Small intestine (tissue), 7 donors: ENCODE results near the gene CPTP. TPM values are rescaled to one million over a fixed set of nuclear protein-coding genes. Genes with fewer than 3 reads are reported as not detected.
A peak's percentile ranks its signal among the peaks of the same experiment; 100 is the strongest.

Experiments
- DNase-seq, 2 donors: peaks; one replicate each; pipeline versions ENCODE4 v3.0.0 to v3.0.0-alpha.2; 2013
- FAIRE-seq: peaks from 2 replicates; lab custom pipeline; 2012; peaks lifted over from hg19 to GRCh38; lab: Jason Lieb, UNC
- H3K27ac ChIP-seq, 3 donors: one replicate each; pipeline ENCODE4 v1.5.1; 2013; ENCODE audit warnings: low read length in 2 of 3, mild to moderate bottlenecking in 2 of 3, control low read depth in 1 of 3, inconsistent platforms in 1 of 3, low read depth in 1 of 3, moderate library complexity in 1 of 3
- H3K27me3 ChIP-seq, 3 donors: one replicate each; pipeline ENCODE4 v1.6.1; 2013; ENCODE audit warnings: low read length in 3 of 3, inconsistent platforms in 1 of 3; ENCODE audit not compliant: control insufficient read depth in 3 of 3, insufficient read depth in 3 of 3
- H3K36me3 ChIP-seq, 3 donors: one replicate each; pipeline ENCODE4 v1.6.1; 2013; ENCODE audit warnings: low read length in 3 of 3, inconsistent platforms in 1 of 3, low read depth in 1 of 3, mild to moderate bottlenecking in 1 of 3, moderate library complexity in 1 of 3; ENCODE audit not compliant: control insufficient read depth in 3 of 3, insufficient read depth in 2 of 3
- H3K4me1 ChIP-seq, 3 donors: one replicate each; pipeline ENCODE4 v1.6.1; 2013; ENCODE audit warnings: low read length in 2 of 3, inconsistent platforms in 1 of 3, low read depth in 1 of 3, mild to moderate bottlenecking in 1 of 3, moderate library complexity in 1 of 3; ENCODE audit not compliant: control insufficient read depth in 3 of 3, insufficient read depth in 2 of 3
- H3K4me3 ChIP-seq, 3 donors: one replicate each; pipeline ENCODE4 v1.5.1; 2013; ENCODE audit warnings: low read length in 3 of 3, control low read depth in 1 of 3, inconsistent platforms in 1 of 3, low read depth in 1 of 3, mild to moderate bottlenecking in 1 of 3, moderate library complexity in 1 of 3
- H3K9me3 ChIP-seq, 2 donors: one replicate each; pipeline ENCODE4 v1.6.1; 2013; ENCODE audit warnings: low read depth in 1 of 2, low read length in 1 of 2; ENCODE audit not compliant: control insufficient read depth in 2 of 2, insufficient read depth in 1 of 2
- WGBS, 3 donors: extraction: QIAGEN DNeasy Blood & Tissue Kit; methylation state at CpG; one replicate each; pipeline ENCODE4 v1.1.7; 2013; 5-methylcytosine and 5-hydroxymethylcytosine counted together
- polyA plus RNA-seq, 4 donors: library from polyadenylated mRNA; stranded (reverse) in 3 of 4; unstranded in 1 of 4; fragments of 200-250 nt in 3 of 4; fragments of 120-200 nt in 1 of 4; gene quantifications; one replicate each; pipeline versions ENCODE4 v1.2.1 to v1.2.3, GENCODE V29; 2013
- donor health status: healthy with polysubstance abuse.
- donor health status: control.
- donor health status: control.
- donor health status: Bipolar disorder and iron deficiency.
- donor health status: healthy.

The CPTP gene
- polyA plus RNA-seq, 4 donors, result 18.5 to 71.3 (median 45.1) TPM

- peaks cover 0 to 65% (median 3%) of the 10 kb centered on the region in 3 donors for H3K36me3 ChIP-seq
- no peaks in the 10 kb centered on the region for H3K9me3 ChIP-seq
- WGBS, 3 donors, result 14 to 49% (median 19%) methylated on average over 15 to 16 of the region's 16 CpGs
- H3K27ac ChIP-seq, result peak overlapping the region; percentile 36 to 85 (median 73)
- H3K27me3 ChIP-seq, result no peaks in the 10 kb centered on the region
- H3K4me3 ChIP-seq, result peak overlapping the region; percentile 58 to 78 (median 59)
- DNase-seq (peak in 1 of 2 donors; percentile 64), FAIRE-seq (no peak)
- H3K4me1 ChIP-seq, result peaks cover 0 to 26% (median 6%) of the 10 kb centered on the region in 3 donors
Measured at GRCh38 chr1:1325288-1326074, 879 bp downstream of the CPTP start.

GRCh38 chr1:1326075-1326605 lies 1.5 kb downstream of the CPTP start:
- FAIRE-seq (no peak), DNase-seq (no peak)
- Histone ChIP-seq H3K9me3 (no peaks in the 10 kb centered on the region), H3K27ac (no peak overlapping the region), H3K27me3 (no peaks in the 10 kb centered on the region), H3K4me3 (peak overlapping the region in 2 of 3 donors; percentile 58 to 78), H3K4me1 (peaks cover 0 to 32% (median 6%) of the 10 kb centered on the region in 3 donors), H3K36me3 (peaks cover 0 to 58% (median 3%) of the 10 kb centered on the region in 3 donors)
- 44 to 54% (median 46%) methylated on average over 8 of the region's 8 CpGs for WGBS, 3 donors

GRCh38 chr1:1327291-1327690 lies 2.7 kb downstream of the CPTP start:
- Histone ChIP-seq H3K4me3 (no peak overlapping the region), H3K27ac (no peak overlapping the region), H3K9me3 (no peaks in the 10 kb centered on the region), H3K4me1 (peaks cover 0 to 36% (median 6%) of the 10 kb centered on the region in 3 donors), H3K27me3 (no peaks in the 10 kb centered on the region), H3K36me3 (peaks cover 0 to 48% (median 3%) of the 10 kb centered on the region in 3 donors)
- 92% methylated on average over 33 to 40 of the region's 40 CpGs for WGBS, 3 donors
- FAIRE-seq, result no peak
- no peak for DNase-seq

- FAIRE-seq, result no peak
- Histone ChIP-seq H3K9me3 (no peaks in the 10 kb centered on the region), H3K4me3 (no peak overlapping the region), H3K27ac (no peak overlapping the region), H3K4me1 (peaks cover 0 to 34% (median 0%) of the 10 kb centered on the region in 3 donors), H3K36me3 (peaks cover 0 to 47% (median 3%) of the 10 kb centered on the region in 3 donors), H3K27me3 (no peaks in the 10 kb centered on the region)
- DNase-seq, result no peak
- WGBS, 3 donors, result 75 to 86% (median 84%) methylated on average over 8 to 15 of the region's 15 CpGs
Measured at GRCh38 chr1:1328254-1328653, 3.7 kb downstream of the CPTP start.

- WGBS, 3 donors, result 86 to 92% (median 88%) methylated on average over 58 of the region's 58 CpGs
- H3K27ac ChIP-seq, result no peak overlapping the region
- DNase-seq, result no peak
- H3K27me3 ChIP-seq, result no peaks in the 10 kb centered on the region
- H3K36me3 ChIP-seq, result peaks cover 0 to 58% (median 3%) of the 10 kb centered on the region in 3 donors
- H3K4me3 ChIP-seq, result no peak overlapping the region
- no peak for FAIRE-seq
- H3K4me1 ChIP-seq, result peaks cover 0 to 30% (median 0%) of the 10 kb centered on the region in 3 donors
- no peaks in the 10 kb centered on the region for H3K9me3 ChIP-seq
Measured at GRCh38 chr1:1329304-1330210, 5.0 kb downstream of the CPTP start.

GRCh38 chr1:1330366-1331067 lies 5.9 kb downstream of the CPTP start:
- no peaks in the 10 kb centered on the region for H3K27me3 ChIP-seq
- no peaks in the 10 kb centered on the region for H3K9me3 ChIP-seq
- H3K4me1 ChIP-seq, result peaks cover 0 to 26% (median 0%) of the 10 kb centered on the region in 3 donors
- H3K4me3 ChIP-seq, result no peak overlapping the region
- WGBS, 3 donors, result 40 to 55% (median 41%) methylated on average over 11 to 15 of the region's 15 CpGs
- H3K27ac ChIP-seq, result peak overlapping the region in 1 of 3 donors; percentile 15
- peaks cover 0 to 64% (median 3%) of the 10 kb centered on the region in 3 donors for H3K36me3 ChIP-seq
- no peak for FAIRE-seq
- no peak for DNase-seq

- H3K27ac ChIP-seq, result peak within 1 kb of the TSS in 1 of 3 donors; percentile 15
- FAIRE-seq, result no peak
- H3K4me3 ChIP-seq, result no peak within 1 kb of the TSS
- 43 to 72% (median 56%) methylated on average over 37 to 41 of the region's 41 CpGs for WGBS, 3 donors
- no peaks in the 10 kb centered on the region for H3K27me3 ChIP-seq
- H3K9me3 ChIP-seq, result no peaks in the 10 kb centered on the region
- peaks cover 0 to 68% (median 3%) of the 10 kb centered on the region in 3 donors for H3K36me3 ChIP-seq
- peaks cover 0 to 18% (median 0%) of the 10 kb centered on the region in 3 donors for H3K4me1 ChIP-seq
- no peak for DNase-seq
Measured at GRCh38 chr1:1331068-1331965, 6.7 kb downstream of the CPTP start, which contains the start of gene TAS1R3. Gene TAS1R3 (plus strand): TSS chr1:1331280. CDS start chr1:1331346, 66 bp downstream.
